HG03025 (cell line): ENCODE results near the gene ELOB.

Experiments
- ATAC-seq: cut with Tn5 transposase; IDR thresholded peaks from one replicate; pipeline ENCODE4 v1.9.1; 2021; ENCODE audit warnings: mild to moderate bottlenecking, moderate library complexity; ENCODE audit not compliant: unreplicated experiment, low FRiP score

The ELOB gene

DNA sequence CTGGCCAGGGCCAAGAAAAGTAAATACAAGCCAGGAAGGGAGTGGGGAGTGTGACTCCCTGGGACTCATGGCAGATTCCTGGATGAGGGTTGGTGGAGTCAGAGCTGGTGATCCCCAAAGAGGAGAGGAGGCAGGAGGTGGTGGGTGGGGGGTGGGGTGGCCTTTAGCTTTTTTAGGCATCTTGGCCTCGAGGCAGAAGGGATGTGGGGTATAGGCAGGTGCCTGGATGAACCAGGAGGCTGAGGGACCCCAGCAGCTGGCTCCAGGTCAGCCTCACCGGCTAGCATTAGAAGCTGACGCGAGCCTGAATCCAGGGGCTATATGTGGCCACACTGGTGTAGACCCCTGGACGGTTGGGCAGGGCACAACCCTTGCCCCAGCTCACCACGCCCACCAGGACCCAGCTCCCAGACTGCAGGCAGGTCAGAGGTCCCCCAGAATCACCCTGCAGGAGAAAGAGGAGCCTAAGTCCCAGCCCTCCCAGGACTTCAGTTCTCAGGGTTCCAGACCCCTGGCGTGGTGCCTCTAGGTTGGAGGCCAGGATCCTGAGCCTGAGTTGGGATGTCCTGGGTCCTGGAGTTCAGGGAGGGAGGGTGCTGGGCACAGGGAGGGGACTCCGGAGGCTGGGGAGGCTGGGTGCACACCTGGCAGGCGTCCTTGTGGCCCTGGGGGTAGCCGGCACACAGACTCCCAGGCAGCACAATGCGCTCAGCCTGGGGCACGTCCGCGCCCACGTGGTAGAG is 7.4 kb upstream of the ELOB start:
- ATAC-seq = no peak

- ATAC-seq = no peak
Measured at GRCh38 chr16:2783581-2784357, 6.7 kb upstream of the ELOB start.

- ATAC-seq = no peak
Measured at GRCh38 chr16:2782583-2783351, 5.7 kb upstream of the ELOB start.

DNA sequence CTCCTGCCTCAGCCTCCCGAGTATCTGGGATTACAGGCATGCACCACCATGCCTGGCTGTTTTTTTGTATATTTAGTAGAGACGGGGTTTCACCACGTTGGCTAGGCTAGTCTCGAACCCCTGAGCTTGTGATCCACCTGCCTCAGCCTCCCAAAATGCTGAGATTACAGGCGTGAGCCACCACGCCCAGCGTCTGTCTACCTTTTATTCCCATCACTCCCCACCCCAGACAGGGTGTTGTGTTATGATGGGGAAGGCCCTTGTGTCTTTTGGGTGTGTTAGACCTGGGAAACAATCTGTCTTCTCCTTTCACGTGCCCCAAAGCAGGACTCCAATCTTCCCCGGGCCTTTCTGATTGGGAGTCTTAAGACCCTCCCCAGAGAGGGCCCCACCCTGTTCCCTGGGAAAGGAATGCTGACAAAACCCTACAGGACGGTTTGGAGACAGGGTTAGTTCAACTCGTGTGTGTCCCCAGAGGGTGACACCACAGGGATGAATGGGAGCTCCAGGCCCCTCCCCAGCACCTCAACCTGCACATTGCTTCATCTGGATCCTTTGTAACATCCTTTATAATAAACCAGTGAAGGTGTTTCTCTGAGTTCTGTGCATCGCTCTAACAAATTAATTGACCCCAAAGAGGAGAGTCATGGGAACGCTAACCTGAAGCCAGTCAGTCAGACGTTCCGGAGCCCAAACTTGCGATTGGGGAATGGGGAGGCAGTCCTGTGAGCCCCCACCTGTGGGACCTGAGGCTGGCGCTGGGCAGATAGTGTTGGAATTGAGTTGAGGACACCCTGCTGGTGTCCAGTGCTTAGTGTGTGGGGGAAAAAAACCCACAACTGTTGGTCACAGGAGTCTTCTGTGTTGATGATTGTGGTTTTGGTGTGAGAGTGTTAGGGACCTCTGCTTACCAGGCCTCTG is 3.2 kb upstream of the ELOB start:
- ATAC-seq = no peak

DNA sequence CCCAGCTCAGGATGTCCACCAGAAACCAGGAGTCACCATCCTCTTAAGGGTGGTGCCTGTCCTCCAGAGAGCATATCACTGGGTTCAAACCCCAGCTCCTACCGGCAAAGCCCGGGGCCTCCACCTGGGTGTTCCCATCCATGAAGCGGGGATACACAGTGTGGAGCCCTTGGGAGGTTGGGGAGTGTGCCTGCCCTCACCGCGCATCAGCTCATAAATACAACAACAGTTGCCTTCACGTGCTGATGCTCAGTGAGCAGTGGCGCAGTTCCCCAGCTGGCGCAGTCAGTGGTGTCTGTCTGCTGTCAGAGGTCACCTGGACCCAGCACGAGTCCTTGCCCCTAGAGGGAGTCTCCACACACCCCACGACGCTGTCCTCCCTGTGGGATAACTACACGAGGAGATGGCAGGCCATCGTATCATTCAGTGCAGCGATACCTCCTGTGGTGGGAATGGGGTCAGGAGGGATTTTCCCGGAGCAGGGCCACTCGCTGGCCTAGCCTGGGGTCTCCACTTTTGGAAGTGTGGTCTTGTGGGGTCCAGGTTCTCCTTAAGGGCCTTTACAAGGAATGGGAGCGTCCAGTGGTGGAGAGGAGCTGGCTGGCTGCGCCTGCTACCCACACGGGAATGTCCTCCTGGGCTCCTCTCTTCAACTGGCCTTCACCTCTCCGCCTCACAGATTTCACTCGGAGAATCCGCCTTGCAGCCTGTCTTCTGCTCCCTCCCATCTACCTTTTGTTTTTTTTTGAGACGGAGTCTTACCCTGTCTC is 2.3 kb upstream of the ELOB start:
- no peak for ATAC-seq

- no peak for ATAC-seq
Measured at GRCh38 chr16:2778630-2778958, 1.5 kb upstream of the ELOB start.

- peak; percentile 4 for ATAC-seq
Measured at GRCh38 chr16:2777903-2778629, 986 bp upstream of the ELOB start.

GRCh38 chr16:2776500-2777139 is 460 bp downstream of the ELOB start:
- peak; percentile 22 for ATAC-seq

GRCh38 chr16:2775765-2776499 is 1.1 kb downstream of the ELOB start:
- no peak for ATAC-seq

DNA sequence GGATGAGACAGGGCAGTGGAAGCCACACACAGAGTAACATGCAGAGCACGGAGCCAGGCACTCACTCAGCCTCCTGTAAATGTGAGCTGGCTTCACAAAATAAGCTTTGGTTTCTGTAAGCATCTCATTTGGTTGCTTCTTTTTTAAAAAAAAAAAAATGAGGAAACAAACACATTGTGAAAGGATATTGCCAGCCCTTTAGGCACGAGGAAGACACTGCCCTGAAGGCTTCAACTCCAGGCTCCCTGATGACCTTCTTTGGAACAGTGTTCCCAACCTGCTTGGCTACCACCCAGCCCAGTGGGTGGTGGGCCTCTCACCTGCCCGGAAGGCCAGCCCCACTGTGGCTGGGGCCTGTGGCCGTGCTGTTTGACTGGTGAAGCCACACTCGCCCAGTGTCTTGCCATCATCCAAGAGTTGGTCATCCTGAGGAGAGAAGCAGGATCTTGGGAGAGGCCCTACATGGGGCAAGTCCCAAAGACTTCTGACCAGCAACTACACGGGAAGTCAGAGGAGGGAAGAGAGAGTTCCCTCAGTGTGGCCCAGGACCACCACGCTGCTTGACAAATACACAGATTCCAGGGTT is 1.9 kb downstream of the ELOB start:
- no peak for ATAC-seq

- no peak for ATAC-seq
Measured at GRCh38 chr16:2774161-2774891, 2.8 kb downstream of the ELOB start.

DNA sequence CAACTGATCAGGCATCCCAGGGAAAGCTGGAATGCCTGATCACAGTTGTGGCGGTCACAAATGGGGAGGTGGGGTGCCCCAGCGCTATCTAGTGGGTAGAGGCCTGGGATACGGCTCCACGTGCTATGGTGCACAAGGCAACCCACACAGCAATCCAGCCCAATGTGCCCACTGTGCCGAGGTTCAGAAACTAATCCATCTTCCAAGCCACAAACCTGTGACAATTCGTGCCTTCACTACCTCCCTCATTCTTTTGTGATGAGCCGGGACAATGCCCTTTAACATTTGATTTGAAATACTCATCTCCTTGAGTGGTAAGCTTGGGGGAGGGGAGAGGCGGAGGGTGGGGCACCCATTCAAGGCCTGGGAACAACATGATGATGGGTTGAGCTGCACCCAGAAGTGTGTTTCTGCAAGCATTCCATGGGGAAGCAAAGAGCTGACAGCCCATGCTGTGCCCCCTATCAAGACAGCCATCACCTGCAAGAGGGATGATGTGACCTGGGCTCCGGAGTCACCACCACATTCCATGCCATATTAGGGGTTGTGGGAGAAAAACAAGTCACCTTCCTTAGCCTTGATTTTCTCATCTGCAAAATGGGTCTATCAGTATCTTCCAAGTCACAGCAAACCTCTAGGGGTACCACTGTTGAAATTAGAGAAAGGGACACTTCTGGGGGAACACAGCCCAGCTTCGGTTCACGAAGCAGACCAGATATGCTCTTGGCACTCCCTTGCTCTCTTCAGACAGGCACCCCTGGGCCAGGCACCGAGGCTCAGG is 3.7 kb downstream of the ELOB start:
- ATAC-seq = no peak

DNA sequence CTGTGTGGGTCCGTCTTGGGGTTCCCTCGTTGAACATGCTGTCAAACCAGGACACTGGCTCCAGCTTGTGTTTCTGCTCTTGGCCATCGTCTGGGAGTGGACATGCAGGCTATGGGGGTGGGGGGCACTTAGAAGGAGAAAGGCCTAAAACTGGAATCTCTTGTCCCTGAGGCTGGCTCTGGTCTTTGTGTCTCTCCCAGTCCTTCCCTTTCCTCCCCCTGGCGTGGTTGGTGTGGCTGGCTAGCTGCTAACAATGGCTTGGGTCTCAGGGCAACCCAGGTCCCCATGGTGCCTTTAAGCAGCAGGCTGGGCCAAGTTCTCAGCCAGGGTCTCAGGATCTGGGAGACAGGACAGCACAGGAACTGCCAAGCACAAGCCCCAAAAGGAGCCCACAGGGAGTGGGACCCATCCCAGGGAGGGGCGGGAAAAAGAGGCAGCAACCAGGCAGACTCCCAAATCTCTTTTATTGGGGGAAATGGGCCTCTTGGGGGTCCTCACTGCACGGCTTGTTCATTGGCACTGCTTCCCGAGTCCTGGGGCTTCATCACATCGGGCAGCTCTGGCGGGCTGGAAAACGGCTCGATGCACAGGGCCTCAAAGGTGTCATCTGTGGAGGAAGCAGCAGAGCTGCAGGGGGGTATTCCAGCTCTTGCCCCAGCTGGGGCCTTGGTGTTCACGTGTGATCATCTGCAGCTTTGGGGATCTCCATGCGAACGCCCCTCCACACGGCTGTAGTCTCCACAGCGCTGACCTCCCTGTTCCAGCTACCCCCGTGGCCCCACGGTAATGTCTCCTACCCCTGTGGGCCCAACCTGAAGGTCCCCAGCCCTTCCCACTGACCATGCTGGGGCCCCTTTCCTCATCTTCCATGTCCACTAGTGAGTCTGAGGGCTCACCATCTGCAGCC is 5.3 kb downstream of the ELOB start:
- ATAC-seq = no peak

DNA sequence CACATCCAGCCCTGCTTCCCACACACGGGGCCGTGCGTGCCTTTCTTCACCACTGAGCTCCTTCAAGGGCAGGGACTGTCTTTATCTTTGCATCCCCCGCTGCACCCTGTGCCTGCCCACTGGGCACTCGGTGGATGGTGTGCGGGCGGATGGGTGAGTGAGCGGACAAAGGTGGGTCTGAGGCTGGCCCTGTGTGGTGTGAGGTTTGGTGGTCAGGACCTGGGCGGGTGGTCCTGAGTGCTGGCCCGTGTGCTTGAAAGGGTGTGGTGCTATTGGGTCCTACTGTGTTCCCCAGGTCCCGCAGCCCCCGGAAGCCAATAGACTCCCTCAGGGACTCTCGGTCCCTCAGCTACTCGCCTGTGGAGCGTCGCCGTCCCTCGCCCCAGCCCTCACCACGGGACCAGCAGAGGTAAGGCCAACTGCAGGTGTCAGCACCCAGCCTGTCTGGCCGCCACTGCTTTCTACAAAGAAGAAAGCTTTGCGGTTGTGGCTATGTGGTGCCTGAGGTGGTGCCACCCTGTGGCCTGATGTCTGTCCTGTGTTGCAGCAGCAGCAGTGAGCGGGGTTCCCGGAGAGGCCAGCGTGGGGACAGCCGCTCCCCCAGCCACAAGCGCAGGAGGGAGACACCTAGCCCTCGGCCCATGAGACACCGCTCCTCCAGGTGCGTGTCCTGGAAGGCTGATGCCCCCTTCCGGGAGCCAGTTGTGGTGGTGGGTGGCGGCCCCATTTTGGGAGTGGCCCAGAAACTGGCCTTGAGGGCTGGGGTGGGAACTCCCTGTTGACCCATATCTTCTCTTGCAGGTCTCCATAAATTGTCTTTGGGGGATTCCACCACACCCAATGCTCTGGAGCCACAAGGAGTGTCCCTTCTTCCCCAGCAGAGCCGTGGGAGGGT is 6.8 kb downstream of the ELOB start:
- no peak for ATAC-seq
